Right atrium auricular region (tissue), 2 donors: ENCODE data around the gene RNF157. TPM values are rescaled to one million over a fixed set of nuclear protein-coding genes. Genes with fewer than 3 reads are reported as not detected.

Experiments
- DNase-seq: peaks from one replicate; pipeline ENCODE4 v3.0.0-alpha.2; 2019; ENCODE audit warnings: low spot score
- H3K27ac ChIP-seq, 2 donors: fragments of 200-600 bp; sonication (generic); 1 replicate in 1 of 2; 2 replicates in 1 of 2; pipeline ENCODE4 v1.5.1; 2016 to 2019
- H3K27me3 ChIP-seq, 2 donors: fragments of 200-600 bp; sonication (generic); one replicate each; pipeline versions ENCODE4 v1.5.1 to v1.6.0; 2017 to 2019
- H3K36me3 ChIP-seq: fragments of 200-600 bp; sonication (generic); one replicate; pipeline ENCODE4 v1.5.1; 2016
- H3K4me1 ChIP-seq, 2 donors: fragments of 200-600 bp; sonication (generic); one replicate each; pipeline versions ENCODE4 v1.5.1 to v1.6.0; 2017 to 2019
- H3K4me3 ChIP-seq, 2 donors: fragments of 200-600 bp; sonication (generic); 1 replicate in 1 of 2; 2 replicates in 1 of 2; pipeline ENCODE4 v1.5.1; 2017 to 2019; ENCODE audit warnings: mild to moderate bottlenecking in 1 of 2, moderate library complexity in 1 of 2
- H3K9me3 ChIP-seq, 2 donors: fragments of 200-600 bp; sonication (generic); one replicate each; pipeline ENCODE4 v1.5.1; 2019
- CTCF ChIP-seq, 2 donors: fragments of 200-600 bp; sonication (generic); IDR thresholded peaks; one replicate each; pipeline ENCODE4 v1.5.1; 2019; ENCODE audit warnings: antibody characterized with exemption in 2 of 2
- total RNA-seq, 2 donors: library from RNA; depleted of rRNA; stranded (reverse); fragments of >200 nt; gene quantifications; one replicate each; pipeline ENCODE4 v1.1.0, GENCODE V29; 2016

The RNF157 gene
- total RNA-seq, 2 donors from 2014 or later = 9.5 to 13.0 TPM

- no peaks in the 10 kb centered on the region for H3K9me3 ChIP-seq
- TF ChIP-seq CTCF (IDR thresholded peaks at IDR 0.05) = no peak
- no peaks in the 10 kb centered on the region for H3K36me3 ChIP-seq
- DNase-seq = no peak
- H3K27ac ChIP-seq = no peak overlapping the region
- H3K4me3 ChIP-seq = peak overlapping the region in 1 of 2 donors; percentile 2
- H3K27me3 ChIP-seq = peaks cover 27 to 35% of the 10 kb centered on the region in 2 donors
- H3K4me1 ChIP-seq = peaks cover 4 to 43% of the 10 kb centered on the region in 2 donors
Measured at GRCh38 chr17:76138234-76138895, 101.9 kb downstream of the RNF157 start.

GRCh38 chr17:76137351-76138233 lies 102.7 kb downstream of the RNF157 start:
- H3K4me3 ChIP-seq = peak overlapping the region in 1 of 2 donors; percentile 2
- TF ChIP-seq CTCF (IDR thresholded peaks at IDR 0.05) = no peak
- peaks cover 4 to 43% of the 10 kb centered on the region in 2 donors for H3K4me1 ChIP-seq
- DNase-seq = no peak
- no peaks in the 10 kb centered on the region for H3K36me3 ChIP-seq
- H3K9me3 ChIP-seq = no peaks in the 10 kb centered on the region
- H3K27me3 ChIP-seq = peaks cover 28 to 38% of the 10 kb centered on the region in 2 donors
- no peak overlapping the region for H3K27ac ChIP-seq

GRCh38 chr17:76137001-76137350 lies 103.3 kb downstream of the RNF157 start:
- DNase-seq = no peak
- H3K4me3 ChIP-seq = no peak overlapping the region
- H3K4me1 ChIP-seq = peaks cover 4 to 41% of the 10 kb centered on the region in 2 donors
- H3K27ac ChIP-seq = no peak overlapping the region
- no peaks in the 10 kb centered on the region for H3K36me3 ChIP-seq
- H3K9me3 ChIP-seq = no peaks in the 10 kb centered on the region
- no peak for TF ChIP-seq CTCF (IDR thresholded peaks at IDR 0.05)
- H3K27me3 ChIP-seq = peaks cover 30 to 40% of the 10 kb centered on the region in 2 donors

GRCh38 chr17:76136276-76137000 lies 103.9 kb downstream of the RNF157 start:
- no peak for DNase-seq
- H3K27me3 ChIP-seq = peaks cover 30 to 43% of the 10 kb centered on the region in 2 donors

GRCh38 chr17:76135810-76136188 lies 104.5 kb downstream of the RNF157 start:
- no peak overlapping the region for H3K4me3 ChIP-seq
- H3K4me1 ChIP-seq = peaks cover 0 to 29% of the 10 kb centered on the region in 2 donors
- no peak for TF ChIP-seq CTCF (IDR thresholded peaks at IDR 0.05)
- no peaks in the 10 kb centered on the region for H3K9me3 ChIP-seq
- H3K27ac ChIP-seq = no peak overlapping the region
- H3K36me3 ChIP-seq = no peaks in the 10 kb centered on the region
- DNase-seq = no peak
- H3K27me3 ChIP-seq = peaks cover 30 to 43% of the 10 kb centered on the region in 2 donors

More at GRCh38 chr17:76136276-76137000, 103.9 kb downstream of the RNF157 start:
- no peaks in the 10 kb centered on the region for H3K36me3 ChIP-seq
- H3K9me3 ChIP-seq = no peaks in the 10 kb centered on the region
- H3K4me1 ChIP-seq = peaks cover 0 to 36% of the 10 kb centered on the region in 2 donors
- no peak for TF ChIP-seq CTCF (IDR thresholded peaks at IDR 0.05)
- no peak overlapping the region for H3K27ac ChIP-seq
- H3K4me3 ChIP-seq = no peak overlapping the region
